K562 (cell line): ENCODE results near the gene MFSD6. TPM values are rescaled to one million over a fixed set of nuclear protein-coding genes. Genes with fewer than 3 reads are reported as not detected.
A peak's percentile ranks its signal among the peaks of the same experiment; 100 is the strongest.

ENCODE experiments used
- AFF1 ChIP-seq, 2 experiments: fragments of 450-650 bp; IDR thresholded peaks; 2 replicates each; pipeline ENCODE4 v1.6.1; 2018; ENCODE audit warnings: mild to moderate bottlenecking in 2 of 2, low read depth in 1 of 2; ENCODE audit not compliant: partially characterized antibody in 2 of 2
- ARID1B ChIP-seq: fragments of 450-650 bp; IDR thresholded peaks from 2 replicates; pipeline ENCODE4 v1.6.1; 2016; ENCODE audit warnings: antibody characterized with exemption, mild to moderate bottlenecking, inconsistent platforms
- ATF3 ChIP-seq, 2 experiments: fragments of 450-650 bp in 1 of 2; sonication (generic) in 1 of 2; formaldehyde crosslinking in 1 of 2; IDR thresholded peaks in 1 of 2; conservative IDR thresholded peaks in 1 of 2; 2 replicates each; pipeline versions ENCODE4 v1.6.1 to v1.8.1; 2016 to 2023; ENCODE audit warnings: mild to moderate bottlenecking in 2 of 2, moderate library complexity in 2 of 2, inconsistent platforms in 1 of 2, missing genetic modification reagents in 1 of 2
- CBFB ChIP-seq: sonication (generic); formaldehyde crosslinking; IDR thresholded peaks from 2 replicates; pipeline ENCODE4 v1.4.0; 2020; ENCODE audit warnings: mild to moderate bottlenecking, missing genetic modification reagents
- DACH1 ChIP-seq: fragments of 450-650 bp; IDR thresholded peaks from 2 replicates; pipeline ENCODE4 v1.6.1; 2018; ENCODE audit not compliant: partially characterized antibody
- ELF4 ChIP-seq: fragments of 450-650 bp; formaldehyde crosslinking; IDR thresholded peaks from 2 replicates; pipeline ENCODE4 v1.4.0; 2022; ENCODE audit warnings: missing genetic modification characterization
- EP300 ChIP-seq: IDR thresholded peaks from 2 replicates; pipeline ENCODE4 v1.6.1; 2012; ENCODE audit warnings: low read length, improper control_type of control experiment
- EWSR1 ChIP-seq: fragments of 450-650 bp; IDR thresholded peaks from 2 replicates; pipeline ENCODE4 v1.6.1; 2018; ENCODE audit warnings: borderline replicate concordance, mild to moderate bottlenecking, low read depth, moderate library complexity; ENCODE audit not compliant: partially characterized antibody
- GABPA ChIP-seq: fragments of 200-800 bp; sonication (Bioruptor generic); conservative IDR thresholded peaks from 2 replicates; pipeline ENCODE4 v1.6.1; 2016; ENCODE audit warnings: low read depth, missing genetic modification characterization, missing compliant biosample characterization
- GATA2 ChIP-seq: sonication (generic); formaldehyde crosslinking; IDR thresholded peaks from 2 replicates; pipeline ENCODE4 v1.4.0; 2020; ENCODE audit warnings: mild to moderate bottlenecking, missing genetic modification reagents
- HNRNPL ChIP-seq: fragments of 200-400 bp; formaldehyde crosslinking; IDR thresholded peaks from 2 replicates; pipeline ENCODE4 v1.6.1; 2017; ENCODE audit warnings: low read depth, mild to moderate bottlenecking, low read length
- MITF ChIP-seq: IDR thresholded peaks from 2 replicates; pipeline ENCODE4 v1.6.1; 2014; ENCODE audit warnings: antibody characterized with exemption
- PHB2 ChIP-seq: fragments of 450-650 bp; IDR thresholded peaks from 2 replicates; pipeline ENCODE4 v1.6.1; 2017; ENCODE audit warnings: low read depth
- SMARCB1 ChIP-seq: IDR thresholded peaks from 2 replicates; pipeline ENCODE4 v1.6.1; 2011; ENCODE audit warnings: improper control_type of control experiment, low read depth; ENCODE audit not compliant: insufficient read length
- SREBF1 ChIP-seq: fragments of 150-350 bp; IDR thresholded peaks from 2 replicates; pipeline ENCODE4 v1.6.1; 2014; ENCODE audit warnings: antibody characterized with exemption, low read depth, low read length, borderline replicate concordance
- TFAP4 ChIP-seq: sonication (generic); formaldehyde crosslinking; IDR thresholded peaks from 2 replicates; pipeline ENCODE4 v1.8.0; 2022; ENCODE audit warnings: missing genetic modification reagents, mild to moderate bottlenecking, moderate library complexity, borderline replicate concordance
- ZBTB12 ChIP-seq: fragments of 250-450 bp; sonication (Bioruptor Pico); IDR thresholded peaks from 2 replicates; pipeline ENCODE4 v1.4.0; 2020
- ZBTB17 ChIP-seq: fragments of 450-650 bp; formaldehyde crosslinking; IDR thresholded peaks from 2 replicates; pipeline ENCODE4 v1.4.0; 2020; ENCODE audit warnings: mild to moderate bottlenecking
- ZNF121 ChIP-seq: sonication (generic); formaldehyde crosslinking; conservative IDR thresholded peaks from 2 replicates; pipeline ENCODE4 v1.8.0; 2022; ENCODE audit warnings: missing genetic modification reagents
- ZNF3 ChIP-seq: fragments of 250-450 bp; sonication (Bioruptor Pico); IDR thresholded peaks from 2 replicates; pipeline ENCODE4 v1.5.0; 2021; ENCODE audit warnings: mild to moderate bottlenecking, moderate library complexity
- ZNF644 ChIP-seq: fragments of 200-800 bp; sonication (Bioruptor generic); IDR thresholded peaks from 2 replicates; pipeline ENCODE4 v1.6.1; 2016; ENCODE audit warnings: low read depth, missing genetic modification characterization, missing compliant biosample characterization
- polyA plus RNA-seq, 8 experiments: library from polyadenylated mRNA; depleted of rRNA in 4 of 8; stranded (reverse) in 5 of 8; unstranded in 3 of 8; fragments of >200 nt; fragmentation: Nextera tagmentation in 2 of 8; fragmentation: Illumina TruSeq in 1 of 8; extraction: Ambion mirVana in 2 of 8; extraction: Trizol in 1 of 8; gene quantifications; 2 replicates each; pipeline versions ENCODE4 v1.2.1 to v1.2.3, GENCODE V29; 2011 to 2014; ENCODE audit warnings: inconsistent platforms in 1 of 8, missing spikeins in 1 of 8
- total RNA-seq, 7 experiments: library from RNA; depleted of rRNA in 6 of 7; stranded (reverse); fragments of >200 nt in 6 of 7; fragmentation: Illumina TruSeq in 2 of 7; extraction: Trizol in 2 of 7; gene quantifications; 2 replicates each; pipeline versions ENCODE4 v1.2.1 to v1.2.3, GENCODE V29; 2011 to 2021; ENCODE audit warnings: low replicate concordance in 1 of 7

Gene MFSD6
- total and polyA plus RNA-seq, 9 of the 15 experiments (the other 6 are each of a cell fraction or from before 2014, with no cell fraction given): 1.1 to 7.9 (median 4.4) TPM

GRCh38 chr2:190459881-190460280, 51.7 kb downstream of the MFSD6 start (continued):
- TF ChIP-seq ATF3 (IDR thresholded peaks at IDR 0.05) (peak; percentile 57; the same call in 1 of the 2 replicates), ATF3 (CRISPR knock-in tag; conservative IDR thresholded peaks at IDR 0.05) (no peak), EWSR1 (no peak), MITF (0 out of 2 replicates have a peak, but pooled peaks have one; percentile 41), TFAP4 (CRISPR knock-in tag) (no peak), ZNF3 (CRISPR knock-in tag) (no peak), GATA2 (CRISPR knock-in tag) (peak; percentile 75), EP300 (peak; percentile 89), ZNF644 (no peak), GABPA (tag) (no peak), AFF1 (IDR thresholded peaks at IDR 0.05; ENCODE audit: low read depth in 1 of 2, partially characterized antibody in 2 of 2) (peak in 1 of 2 experiments; percentile 44), ZNF121 (0 out of 2 replicates have a peak, but pooled peaks have one; percentile 6), DACH1 (no peak), HNRNPL (no peak), SREBF1 (no peak), ZBTB17 (CRISPR knock-in tag) (no peak), CBFB (0 out of 2 replicates have a peak, but pooled peaks have one; percentile 28), PHB2 (no peak), SMARCB1 (peak; percentile 72), ELF4 (CRISPR knock-in tag) (no peak), ARID1B (peak; percentile 94), ZBTB12 (CRISPR knock-in tag) (peak; percentile 57; the same call in 1 of the 2 replicates)
